Stimulated activated CD4-positive, alpha-beta T cell treated with anti-CD3 and anti-CD28 coated beads, TNF-alpha, amount 100 ng/mL, for 48 hours (primary cell): ENCODE data around the gene PTAR1.
A peak's percentile ranks its signal among the peaks of the same experiment; 100 is the strongest.

Source experiments
- DNase-seq, 3 donors: peaks; one replicate each; pipeline ENCODE4 v3.0.0-alpha.2; 2020; ENCODE audit warnings: low read depth in 3 of 3

The PTAR1 gene

GRCh38 chr9:69674112-69674685 is 85.6 kb downstream of the PTAR1 start:
- no peak for DNase-seq

- DNase-seq: no peak
These were observed 86.5 kb downstream of the PTAR1 start for GRCh38 chr9:69673311-69673640.

GRCh38 chr9:69672596-69673310 is 87.1 kb downstream of the PTAR1 start:
- peak; percentile 47 to 70 (median 60) for DNase-seq

- DNase-seq: peak in 2 of 3 donors; percentile 1 to 13
These were observed 87.8 kb downstream of the PTAR1 start, which contains the start of gene APBA1 for GRCh38 chr9:69671879-69672595. APBA1 (minus strand) TSS chr9:69672371.

- no peak for DNase-seq
These were observed 88.4 kb downstream of the PTAR1 start for GRCh38 chr9:69671311-69671878.

GRCh38 chr9:69667306-69667705 is 92.5 kb downstream of the PTAR1 start:
- no peak for DNase-seq

- no peak for DNase-seq
These were observed 99.5 kb downstream of the PTAR1 start for GRCh38 chr9:69660304-69660703.
